Left ventricle myocardium superior (tissue), 1 donor: ENCODE data around the gene TMEM94. TPM values are rescaled to one million over a fixed set of nuclear protein-coding genes. Genes with fewer than 3 reads are reported as not detected.
A peak's percentile ranks its signal among the peaks of the same experiment; 100 is the strongest.
"Not testable (repeated sequence)": the region's sequence is repeated elsewhere in the genome, so short reads cannot be mapped to it uniquely, and the experiment has no call there.

Experiments
- ATAC-seq: fragments of 200-7000 bp; cut with Tn5 transposase; one replicate; pipeline ENCODE4 v1.9.1; 2020; ENCODE audit warnings: mild to moderate bottlenecking, moderate library complexity
- DNase-seq: peaks from one replicate; pipeline ENCODE4 v3.0.0-alpha.2; 2020
- intact Hi-C: fragments of 100-400 bp; cut with micrococcal nuclease; formaldehyde crosslinking; loops from one replicate; pipeline ENCODE4 v1.11.0; 2022
- total RNA-seq: library from RNA; stranded (reverse); fragmentation: NEBNext Ultra II Directional; extraction: Animal tissue kit (Norgen Biotek cat#: 25700); gene quantifications from one replicate; pipeline ENCODE4 v1.2.1, GENCODE V29; 2021
- donor health status: DM: no; HTN: yes; CAD: no; lungs with severe emphysema.

TMEM94 gene
- total RNA-seq, 1 donor from 2014 or later = 56.8 TPM

GRCh38 chr17:75516619-75517296, 60.3 kb downstream of the TMEM94 start:
- ATAC-seq (no peak), DNase-seq (peak; percentile 61)
- intact Hi-C loops = loop anchor here (10.0 kb wide), 1 partner anchor 92 kb away; no protein-coding TSS in a partner anchor

GRCh38 chr17:75517297-75517865, 60.9 kb downstream of the TMEM94 start:
- intact Hi-C loops = loop anchor here (10.0 kb wide), 1 partner anchor 93 kb away; no protein-coding TSS in a partner anchor
- ATAC-seq (no peak), DNase-seq (peak; percentile 25)

- intact Hi-C loops = loop anchor here (10.0 kb wide), 1 partner anchor 93 kb away; no protein-coding TSS in a partner anchor
- no peak for DNase-seq
- no peak for ATAC-seq
Observed at GRCh38 chr17:75518201-75518600, 61.8 kb downstream of the TMEM94 start.

- DNase-seq = no peak
- no peak for ATAC-seq
- intact Hi-C loops = loop anchor here (10.0 kb wide), 1 partner anchor 94 kb away; no protein-coding TSS in a partner anchor
Observed at GRCh38 chr17:75518983-75519537, 62.6 kb downstream of the TMEM94 start.

GRCh38 chr17:75520413-75520812, 64.0 kb downstream of the TMEM94 start:
- DNase-seq, ATAC-seq, intact Hi-C loops: not testable (repeated sequence)

GRCh38 chr17:75521290-75521689, 64.9 kb downstream of the TMEM94 start:
- intact Hi-C loops = no loop called here
- DNase-seq = no peak
- ATAC-seq = no peak

- intact Hi-C loops = no loop called here
- ATAC-seq = no peak
- no peak for DNase-seq
Observed at GRCh38 chr17:75521951-75522727, 65.7 kb downstream of the TMEM94 start.

GRCh38 chr17:75523647-75524046, 67.2 kb downstream of the TMEM94 start:
- ATAC-seq = no peak
- intact Hi-C loops = no loop called here
- no peak for DNase-seq

GRCh38 chr17:75524269-75524969, 68.0 kb downstream of the TMEM94 start:
- ATAC-seq (no peak), DNase-seq (no peak)
- intact Hi-C loops = no loop called here

- DNase-seq (peak; percentile 86), ATAC-seq (peak; percentile 91)
- intact Hi-C loops = no loop called here
Observed at GRCh38 chr17:75524970-75525805, 68.8 kb downstream of the TMEM94 start, which contains the start of gene LLGL2. Gene LLGL2, plus strand, starts transcription at chr17:75525697. Its CDS starts 17,730 bp downstream, at chr17:75543427.

- intact Hi-C loops = no loop called here
- ATAC-seq (no peak), DNase-seq (no peak)
Observed at GRCh38 chr17:75525806-75526554, 69.5 kb downstream of the TMEM94 start.

GRCh38 chr17:75526555-75527270, 70.3 kb downstream of the TMEM94 start:
- ATAC-seq = no peak
- DNase-seq = no peak
- intact Hi-C loops = no loop called here

GRCh38 chr17:75530837-75531720, 74.6 kb downstream of the TMEM94 start:
- no peak for ATAC-seq
- intact Hi-C loops = no loop called here

GRCh38 chr17:75531721-75532072, 75.3 kb downstream of the TMEM94 start:
- intact Hi-C loops = no loop called here
- DNase-seq = no peak
- no peak for ATAC-seq

More at GRCh38 chr17:75530837-75531720, 74.6 kb downstream of the TMEM94 start:
- no peak for DNase-seq

- ATAC-seq (no peak), DNase-seq (no peak)
- intact Hi-C loops = no loop called here
Observed at GRCh38 chr17:75535119-75535537, 78.7 kb downstream of the TMEM94 start.

GRCh38 chr17:75535871-75536270, 79.4 kb downstream of the TMEM94 start:
- ATAC-seq (no peak), DNase-seq (no peak)
- intact Hi-C loops = no loop called here
